Adrenal gland (tissue), 5 donors: ENCODE measurements around the gene LRRC74A.

ENCODE experiments used
- CTCF ChIP-seq, 6 experiments: fragments of 450-650 bp in 4 of 6; fragments of 200-600 bp in 2 of 6; sonication (generic) in 1 of 6; IDR thresholded peaks; 1 replicate in 5 of 6; 2 replicates in 1 of 6; pipeline versions ENCODE4 v1.5.1 to v1.8.0; 2016 to 2021; ENCODE audit warnings: antibody characterized with exemption in 6 of 6, mild to moderate bottlenecking in 2 of 6, moderate library complexity in 1 of 6
- POLR2A ChIP-seq, 2 donors: fragments of 450-650 bp; IDR thresholded peaks; one replicate each; pipeline ENCODE4 v1.6.1; 2017; ENCODE audit warnings: antibody characterized with exemption in 2 of 2, mild to moderate bottlenecking in 2 of 2, moderate library complexity in 1 of 2
- donor health status: DM: no; HTN: no; CAD: no.

- no peak for TF ChIP-seq CTCF (IDR thresholded peaks at IDR 0.05)
- TF ChIP-seq POLR2A (IDR thresholded peaks at IDR 0.05): no peak
These were observed 35.5 kb downstream of the LRRC74A start for GRCh38 chr14:76861574-76862255.
